Measurements from ENCODE around the gene YWHAB. TPM values are rescaled to one million over a fixed set of nuclear protein-coding genes. Genes with fewer than 3 reads are reported as not detected.

YWHAB gene
- total RNA-seq (2022) = 377 and 384 TPM in 2 replicates
- Bru-seq, nascent RNA = percentile 99 among the genes with signal in this experiment
- percentile 99 among the genes with signal in this experiment for BruChase-seq, experiment 1, labeled RNA remaining after a 6-hour chase
- percentile 98 among the genes with signal in this experiment for BruChase-seq, experiment 2, labeled RNA remaining after a 2-hour chase
- long read RNA-seq, transcript YWHAB-201 (6 exons, 3,049 nt) = major isoform, 788 of 962 reads
- long read RNA-seq, transcript YWHAB-202 (7 exons, 3,109 nt) = minor isoform, 60 of 962 reads
- long read RNA-seq, partial matches to known transcripts = 75 of 962 reads
- long read RNA-seq, other reads (novel, unspliced or antisense) = 38 of 962 reads

DNA sequence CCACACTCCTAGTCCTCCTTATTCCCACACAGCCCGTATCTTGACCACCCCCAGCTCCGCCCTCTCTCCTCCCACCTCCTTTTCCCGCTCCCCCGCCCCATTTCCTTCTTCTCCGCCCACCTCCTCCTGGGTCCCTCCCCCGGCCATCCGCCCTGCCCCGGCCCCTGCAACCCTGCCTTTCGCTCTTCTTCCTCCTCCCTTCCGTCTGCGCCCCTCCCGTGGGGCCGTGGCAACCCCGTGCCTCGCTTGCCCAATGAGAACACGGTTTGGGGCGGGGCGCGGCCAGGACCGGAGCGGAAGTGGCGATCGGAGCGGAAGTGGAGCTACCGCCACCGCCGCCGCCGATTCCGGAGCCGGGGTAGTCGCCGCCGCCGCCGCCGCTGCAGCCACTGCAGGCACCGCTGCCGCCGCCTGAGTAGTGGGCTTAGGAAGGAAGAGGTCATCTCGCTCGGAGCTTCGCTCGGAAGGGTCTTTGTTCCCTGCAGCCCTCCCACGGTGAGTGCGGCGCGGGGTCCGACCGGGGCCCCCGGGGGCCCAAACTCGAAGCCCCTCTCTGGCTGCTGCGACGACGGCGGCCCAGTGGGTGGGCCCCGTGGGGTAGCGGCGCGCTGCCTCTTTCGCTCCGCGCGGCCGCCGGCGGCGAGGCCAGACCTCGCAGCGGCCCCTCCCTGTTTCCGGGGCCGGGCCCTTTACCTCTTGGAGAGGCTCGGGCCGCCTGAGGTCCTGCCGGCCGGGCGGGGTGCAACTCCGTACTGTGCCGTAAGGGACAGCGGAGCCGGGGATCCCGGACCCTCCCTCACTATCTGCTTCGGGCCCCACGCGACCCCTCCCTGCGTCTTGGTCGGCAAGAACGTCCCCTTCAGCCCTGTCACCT is at the start of gene YWHAB:
YWHAB (plus strand) TSS at position 314 of the 874 bp plus-strand sequence. CDS start 15,829 bp downstream, outside the sequence.
- Mint-ChIP-seq H3K4me1 (ENCODE audit: low read depth, unreplicated experiment) (peaks cover 27% of the 10 kb centered on the region), H3K9me3 (ENCODE audit: low read depth, unreplicated experiment) (no peaks in the 10 kb centered on the region), H3K36me3 (ENCODE audit: insufficient read depth, unreplicated experiment) (peaks cover 57% of the 10 kb centered on the region), H3K27ac (ENCODE audit: unreplicated experiment) (peak within 1 kb of the TSS; percentile 90), H3K27me3 (ENCODE audit: unreplicated experiment) (no peaks in the 10 kb centered on the region), H3K4me3 (ENCODE audit: low read depth, unreplicated experiment) (peak within 1 kb of the TSS; percentile 95)
- CTCF ChIA-PET = interaction anchor here (0.6 to 3.0 kb wide), 5 partner anchors 14 to 138 kb away, joined by 3 to 12 read pairs (median 3); partner anchors contain the start of genes PABPC1L and TOMM34
- TF ChIP-seq, protein P1, sequence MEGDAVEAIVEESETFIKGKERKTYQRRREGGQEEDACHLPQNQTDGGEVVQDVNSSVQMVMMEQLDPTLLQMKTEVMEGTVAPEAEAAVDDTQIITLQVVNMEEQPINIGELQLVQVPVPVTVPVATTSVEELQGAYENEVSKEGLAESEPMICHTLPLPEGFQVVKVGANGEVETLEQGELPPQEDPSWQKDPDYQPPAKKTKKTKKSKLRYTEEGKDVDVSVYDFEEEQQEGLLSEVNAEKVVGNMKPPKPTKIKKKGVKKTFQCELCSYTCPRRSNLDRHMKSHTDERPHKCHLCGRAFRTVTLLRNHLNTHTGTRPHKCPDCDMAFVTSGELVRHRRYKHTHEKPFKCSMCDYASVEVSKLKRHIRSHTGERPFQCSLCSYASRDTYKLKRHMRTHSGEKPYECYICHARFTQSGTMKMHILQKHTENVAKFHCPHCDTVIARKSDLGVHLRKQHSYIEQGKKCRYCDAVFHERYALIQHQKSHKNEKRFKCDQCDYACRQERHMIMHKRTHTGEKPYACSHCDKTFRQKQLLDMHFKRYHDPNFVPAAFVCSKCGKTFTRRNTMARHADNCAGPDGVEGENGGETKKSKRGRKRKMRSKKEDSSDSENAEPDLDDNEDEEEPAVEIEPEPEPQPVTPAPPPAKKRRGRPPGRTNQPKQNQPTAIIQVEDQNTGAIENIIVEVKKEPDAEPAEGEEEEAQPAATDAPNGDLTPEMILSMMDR (IDR thresholded peaks at IDR 0.05; ENCODE audit: unreplicated experiment) = no peak
- DNase-seq = peak; percentile 100
- no TSS peak for BruUV-seq (replicated peaks)
- intact Hi-C loops (cut with micrococcal nuclease; ENCODE audit: unreplicated experiment) = loop anchor here (5.0 kb wide), 1 partner anchor 138 kb away; the partner anchor contains the start of gene KCNK15

- peaks cover 3% of the 10 kb centered on the region for H3K9me3 Mint-ChIP-seq (ENCODE audit: low read depth, unreplicated experiment)
- intact Hi-C loops (cut with micrococcal nuclease; ENCODE audit: unreplicated experiment) = no loop called here
- TF ChIP-seq, protein P1 (IDR thresholded peaks at IDR 0.05; ENCODE audit: unreplicated experiment) = no peak
- H3K27ac Mint-ChIP-seq (ENCODE audit: unreplicated experiment) = no peak overlapping the region
- no peaks in the 10 kb centered on the region for H3K36me3 Mint-ChIP-seq (ENCODE audit: insufficient read depth, unreplicated experiment)
- H3K27me3 Mint-ChIP-seq (ENCODE audit: unreplicated experiment) = peaks cover 33% of the 10 kb centered on the region
- DNase-seq = no peak
- CTCF ChIA-PET = no interaction called here
- H3K4me1 Mint-ChIP-seq (ENCODE audit: low read depth, unreplicated experiment) = no peaks in the 10 kb centered on the region
- H3K4me3 Mint-ChIP-seq (ENCODE audit: low read depth, unreplicated experiment) = no peak overlapping the region
- BruUV-seq (replicated peaks) = no TSS peak
Measured at GRCh38 chr20:44836601-44837120, 48.8 kb upstream of the YWHAB start.

DNA sequence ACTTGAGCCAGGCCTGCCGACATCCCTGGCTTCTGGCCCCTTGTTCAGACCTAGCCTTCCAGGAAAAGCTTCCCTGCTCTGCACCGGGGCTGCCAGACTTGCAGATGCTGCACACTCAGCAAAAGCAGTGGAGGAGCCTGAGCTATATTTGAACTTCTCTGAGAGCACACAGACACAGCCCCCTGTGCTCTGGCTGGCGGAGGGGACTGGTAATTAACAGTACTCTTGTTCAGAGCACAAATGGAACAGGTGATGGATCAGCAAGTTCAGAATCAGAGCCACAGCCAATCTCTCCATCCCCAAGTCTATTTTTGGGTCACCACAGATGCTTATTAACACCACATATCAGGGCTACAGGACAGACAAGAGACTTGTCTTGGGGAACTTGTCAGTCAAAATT is 47.6 kb upstream of the YWHAB start:
- Mint-ChIP-seq H3K27ac (ENCODE audit: unreplicated experiment) (no peak overlapping the region), H3K9me3 (ENCODE audit: low read depth, unreplicated experiment) (peaks cover 3% of the 10 kb centered on the region), H3K27me3 (ENCODE audit: unreplicated experiment) (peaks cover 33% of the 10 kb centered on the region), H3K4me3 (ENCODE audit: low read depth, unreplicated experiment) (no peak overlapping the region), H3K4me1 (ENCODE audit: low read depth, unreplicated experiment) (no peaks in the 10 kb centered on the region), H3K36me3 (ENCODE audit: insufficient read depth, unreplicated experiment) (no peaks in the 10 kb centered on the region)
- no peak for DNase-seq
- BruUV-seq (replicated peaks) = no TSS peak
- TF ChIP-seq, protein P1 (IDR thresholded peaks at IDR 0.05; ENCODE audit: unreplicated experiment) = no peak
- CTCF ChIA-PET = interaction anchor here (1.1 kb wide), 1 partner anchor 54 kb away, joined by 3 read pairs; no protein-coding TSS in a partner anchor
- intact Hi-C loops (cut with micrococcal nuclease; ENCODE audit: unreplicated experiment) = no loop called here

DNA sequence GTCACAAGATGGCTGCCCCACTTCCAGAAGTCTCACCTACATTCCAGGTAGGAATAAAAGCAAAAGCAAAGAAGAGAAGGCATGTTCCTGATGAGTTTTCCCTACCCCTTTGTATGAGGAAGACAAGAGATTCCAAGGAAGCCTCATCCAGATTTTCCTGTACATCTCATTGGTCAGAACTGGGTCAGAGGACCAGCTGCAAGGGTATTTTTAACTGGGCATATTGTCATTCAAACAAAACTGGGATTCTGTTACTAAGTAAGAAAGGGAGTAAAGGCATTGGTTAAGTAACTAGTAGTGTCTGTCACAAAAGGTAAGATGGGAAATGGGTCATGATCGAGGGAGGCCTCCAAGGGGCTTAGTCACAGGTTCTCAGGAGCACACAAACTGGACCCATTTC is 47.0 kb upstream of the YWHAB start:
- Mint-ChIP-seq H3K36me3 (ENCODE audit: insufficient read depth, unreplicated experiment) (no peaks in the 10 kb centered on the region), H3K27ac (ENCODE audit: unreplicated experiment) (no peak overlapping the region), H3K4me3 (ENCODE audit: low read depth, unreplicated experiment) (no peak overlapping the region), H3K4me1 (ENCODE audit: low read depth, unreplicated experiment) (no peaks in the 10 kb centered on the region), H3K27me3 (ENCODE audit: unreplicated experiment) (peaks cover 37% of the 10 kb centered on the region), H3K9me3 (ENCODE audit: low read depth, unreplicated experiment) (peaks cover 3% of the 10 kb centered on the region)
- TF ChIP-seq, protein P1 (IDR thresholded peaks at IDR 0.05; ENCODE audit: unreplicated experiment) = no peak
- no TSS peak for BruUV-seq (replicated peaks)
- CTCF ChIA-PET = no interaction called here
- intact Hi-C loops (cut with micrococcal nuclease; ENCODE audit: unreplicated experiment) = no loop called here
- no peak for DNase-seq

Data from Calu3 (cell line).